ENCODE results near the gene FIGN. TPM values are rescaled to one million over a fixed set of nuclear protein-coding genes. Genes with fewer than 3 reads are reported as not detected.

Gene FIGN
- total RNA-seq, 1 experiment from 2014 or later, result not detected

DNA sequence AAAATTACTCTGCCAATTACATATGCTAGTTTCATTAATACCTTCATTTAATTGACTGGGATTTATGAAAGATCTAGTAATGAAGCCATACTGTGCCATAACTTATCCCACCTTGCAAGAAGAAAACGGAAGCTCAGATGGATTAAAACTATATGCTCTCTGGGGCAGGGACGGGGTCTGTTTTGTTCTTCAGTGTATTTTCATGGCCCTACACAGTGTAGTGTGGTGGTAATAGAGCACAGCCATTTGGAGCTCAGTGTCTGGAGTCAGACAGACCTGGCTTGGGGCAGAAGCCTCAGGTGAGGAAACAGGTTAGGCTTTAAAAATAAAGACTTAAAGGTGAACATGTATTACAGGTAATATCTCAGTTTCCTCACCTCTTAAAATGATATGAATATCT, 62.3 kb downstream of the FIGN start:
- no peaks in the 10 kb centered on the region for H3K9me2 ChIP-seq (ENCODE audit: insufficient read depth)
- H3K9ac ChIP-seq (ENCODE audit: low read length), result no peak overlapping the region
- H2AFZ ChIP-seq (ENCODE audit: low read depth, low read length, poor library complexity, severe bottlenecking), result no peak overlapping the region
- H3K27ac ChIP-seq (ENCODE audit: low read depth, low read length), result no peak overlapping the region
- ChIA-PET CTCF (no interaction called here), RAD21 (ENCODE audit: low non-redundant PET in 1 of 2, low total read pairs in 2 of 2, uncharacterized antibody in 2 of 2, unreplicated experiment in 2 of 2) (no interaction called here), POLR2A (no interaction called here)
- intact Hi-C loops (cut with micrococcal nuclease), result no loop called here
- H3K79me2 ChIP-seq (ENCODE audit: insufficient read depth, low read length), result no peaks in the 10 kb centered on the region
- H3K4me1 ChIP-seq (ENCODE audit: control insufficient read depth in 1 of 2, insufficient read depth in 2 of 2, low read length in 2 of 2), result no peaks in the 10 kb centered on the region
- ATAC-seq (no peak), DNase-seq (ENCODE audit: low read depth, low spot score) (no peak)
- H3K36me3 ChIP-seq (ENCODE audit: control insufficient read depth in 1 of 2, insufficient read depth in 2 of 2, low read length in 2 of 2), result no peaks in the 10 kb centered on the region
- no TSS peak for BruUV-seq (replicated peaks)
- no peaks in the 10 kb centered on the region for H4K20me1 ChIP-seq (ENCODE audit: insufficient read depth)
- peaks cover 19% of the 10 kb centered on the region for H3K27me3 ChIP-seq (ENCODE audit: insufficient read depth, low read length)
- no peak overlapping the region for H3K4me3 ChIP-seq (replicated peaks in 1 of 2; ENCODE audit: low read depth in 1 of 2, low read length in 2 of 2)
- TF ChIP-seq RAD21 (IDR thresholded peaks at IDR 0.05; ENCODE audit: low read depth) (no peak), EZH2phosphoT487 (IDR thresholded peaks at IDR 0.05; ENCODE audit: borderline replicate concordance) (no peak), CBX3 (IDR thresholded peaks at IDR 0.05; ENCODE audit: low read depth) (no peak), JUND (IDR thresholded peaks at IDR 0.05) (no peak), TCF7L2 (IDR thresholded peaks at IDR 0.05; ENCODE audit: borderline replicate concordance, extremely low read depth, insufficient read depth, insufficient read length) (no peak), EGR1 (IDR thresholded peaks at IDR 0.05; ENCODE audit: low read depth) (no peak), FOSL1 (IDR thresholded peaks at IDR 0.05; ENCODE audit: low read depth) (no peak), SIN3A (IDR thresholded peaks at IDR 0.05; ENCODE audit: low read depth) (no peak)
- TF ChIP-seq, protein P1, sequence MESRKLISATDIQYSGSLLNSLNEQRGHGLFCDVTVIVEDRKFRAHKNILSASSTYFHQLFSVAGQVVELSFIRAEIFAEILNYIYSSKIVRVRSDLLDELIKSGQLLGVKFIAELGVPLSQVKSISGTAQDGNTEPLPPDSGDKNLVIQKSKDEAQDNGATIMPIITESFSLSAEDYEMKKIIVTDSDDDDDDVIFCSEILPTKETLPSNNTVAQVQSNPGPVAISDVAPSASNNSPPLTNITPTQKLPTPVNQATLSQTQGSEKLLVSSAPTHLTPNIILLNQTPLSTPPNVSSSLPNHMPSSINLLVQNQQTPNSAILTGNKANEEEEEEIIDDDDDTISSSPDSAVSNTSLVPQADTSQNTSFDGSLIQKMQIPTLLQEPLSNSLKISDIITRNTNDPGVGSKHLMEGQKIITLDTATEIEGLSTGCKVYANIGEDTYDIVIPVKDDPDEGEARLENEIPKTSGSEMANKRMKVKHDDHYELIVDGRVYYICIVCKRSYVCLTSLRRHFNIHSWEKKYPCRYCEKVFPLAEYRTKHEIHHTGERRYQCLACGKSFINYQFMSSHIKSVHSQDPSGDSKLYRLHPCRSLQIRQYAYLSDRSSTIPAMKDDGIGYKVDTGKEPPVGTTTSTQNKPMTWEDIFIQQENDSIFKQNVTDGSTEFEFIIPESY (IDR thresholded peaks at IDR 0.05; ENCODE audit: extremely low read depth, insufficient replicate concordance, low read length), result no peak
- TF ChIP-seq, protein P2, sequence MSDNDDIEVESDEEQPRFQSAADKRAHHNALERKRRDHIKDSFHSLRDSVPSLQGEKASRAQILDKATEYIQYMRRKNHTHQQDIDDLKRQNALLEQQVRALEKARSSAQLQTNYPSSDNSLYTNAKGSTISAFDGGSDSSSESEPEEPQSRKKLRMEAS (IDR thresholded peaks at IDR 0.05), result no peak
- TF ChIP-seq, protein P3, sequence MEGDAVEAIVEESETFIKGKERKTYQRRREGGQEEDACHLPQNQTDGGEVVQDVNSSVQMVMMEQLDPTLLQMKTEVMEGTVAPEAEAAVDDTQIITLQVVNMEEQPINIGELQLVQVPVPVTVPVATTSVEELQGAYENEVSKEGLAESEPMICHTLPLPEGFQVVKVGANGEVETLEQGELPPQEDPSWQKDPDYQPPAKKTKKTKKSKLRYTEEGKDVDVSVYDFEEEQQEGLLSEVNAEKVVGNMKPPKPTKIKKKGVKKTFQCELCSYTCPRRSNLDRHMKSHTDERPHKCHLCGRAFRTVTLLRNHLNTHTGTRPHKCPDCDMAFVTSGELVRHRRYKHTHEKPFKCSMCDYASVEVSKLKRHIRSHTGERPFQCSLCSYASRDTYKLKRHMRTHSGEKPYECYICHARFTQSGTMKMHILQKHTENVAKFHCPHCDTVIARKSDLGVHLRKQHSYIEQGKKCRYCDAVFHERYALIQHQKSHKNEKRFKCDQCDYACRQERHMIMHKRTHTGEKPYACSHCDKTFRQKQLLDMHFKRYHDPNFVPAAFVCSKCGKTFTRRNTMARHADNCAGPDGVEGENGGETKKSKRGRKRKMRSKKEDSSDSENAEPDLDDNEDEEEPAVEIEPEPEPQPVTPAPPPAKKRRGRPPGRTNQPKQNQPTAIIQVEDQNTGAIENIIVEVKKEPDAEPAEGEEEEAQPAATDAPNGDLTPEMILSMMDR (IDR thresholded peaks at IDR 0.05 in 2 of 3, conservative IDR thresholded peaks at IDR 0.05 in 1 of 3; ENCODE audit: borderline replicate concordance in 1 of 3, insufficient read depth in 1 of 3, low read depth in 2 of 3, low read length in 2 of 3), result no peak
- no peak overlapping the region for H3K4me2 ChIP-seq (ENCODE audit: low read length)
- no peaks in the 10 kb centered on the region for H3K9me3 ChIP-seq (ENCODE audit: control insufficient read depth in 1 of 2, insufficient read depth in 1 of 2, low read depth in 1 of 2, low read length in 2 of 2)

Data from HCT116 (cell line).